Inflammatory macrophage (primary cell): Measurements from ENCODE around the gene CIP2A.
"Not testable (repeated sequence)": the region's sequence is repeated elsewhere in the genome, so short reads cannot be mapped to it uniquely, and the experiment has no call there.

Source experiments
- DNase-seq, 2 donors: peaks; one replicate each; pipeline ENCODE4 v3.0.0-alpha.2; 2020 to 2022
- total RNA-seq, 18 experiments: gene quantifications; one replicate each; lab custom pipeline; 2026; ENCODE audit warnings: mixed read lengths in 6 of 18, inconsistent platforms in 2 of 18; lab: John Stamatoyannopoulos, UW

CIP2A gene
- 8.4 to 33.2 (median 17.2) reads per million in 18 experiments for total RNA-seq

- peak; percentile 86 to 90 for DNase-seq
Measured at GRCh38 chr3:108589081-108589997, at the start of gene CIP2A, which contains the start of gene DZIP3. TSS of gene CIP2A (minus strand) at chr3:108589438. CDS start at chr3:108589375, 63 bp downstream. TSS of gene DZIP3 (plus strand) at chr3:108589722. CDS start at chr3:108605407, 15,685 bp downstream.

DNA sequence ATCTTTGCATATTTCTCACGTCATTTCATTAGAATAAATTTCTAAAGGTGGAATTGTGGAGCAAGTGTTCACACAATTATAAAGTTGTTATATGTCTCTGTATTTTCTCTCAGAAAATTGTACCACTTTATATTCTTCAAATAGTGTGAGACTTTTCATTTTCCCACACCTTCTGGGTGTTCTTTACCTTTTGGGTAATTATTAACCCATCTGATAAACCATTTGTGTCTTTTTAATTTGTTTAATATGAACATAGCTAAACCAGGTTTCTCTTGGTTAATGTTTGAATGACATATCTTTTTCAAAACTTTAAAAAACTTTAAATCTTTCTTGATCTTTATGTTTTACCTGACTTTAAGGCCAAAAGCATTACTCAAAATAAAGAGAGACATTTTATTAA lies 40.7 kb upstream of the CIP2A start:
- no peak for DNase-seq

DNA sequence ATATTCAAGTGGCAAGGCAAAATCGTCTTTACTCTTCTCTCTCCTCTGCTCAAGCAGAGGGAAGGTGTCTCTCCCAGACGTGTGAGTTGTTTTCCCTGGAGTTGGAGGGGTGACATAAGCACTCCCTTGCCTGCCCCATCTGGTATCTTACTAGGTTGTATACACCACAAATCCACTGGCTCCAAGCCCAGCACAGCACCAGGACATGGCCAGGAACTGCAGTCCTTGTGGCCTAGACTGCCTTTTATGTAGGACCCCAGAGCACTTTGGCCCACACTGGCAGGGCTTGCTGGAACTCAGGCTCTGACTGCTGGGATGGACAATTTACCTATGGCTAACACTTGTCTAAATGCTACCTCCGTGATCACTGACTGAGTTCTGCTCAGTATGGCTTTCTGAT lies 34.3 kb upstream of the CIP2A start:
- no peak for DNase-seq

DNA sequence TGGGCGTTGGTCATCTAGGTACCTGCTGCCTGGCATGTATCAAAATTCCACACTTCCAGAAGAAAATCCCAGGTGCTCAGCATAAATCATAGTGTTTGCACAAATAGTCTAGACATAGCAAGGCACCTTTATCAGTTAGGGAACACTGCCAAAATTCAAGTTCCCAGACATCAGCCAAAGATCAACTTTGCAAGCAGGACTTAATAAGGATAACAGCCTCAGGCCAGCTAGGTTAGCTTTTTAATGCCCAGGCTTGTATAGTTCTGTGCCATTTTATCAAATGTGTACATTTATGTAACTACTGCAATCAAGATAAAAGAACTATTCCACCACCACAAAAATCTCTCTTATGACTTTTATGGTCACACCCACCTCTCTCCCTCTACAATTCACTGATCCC lies 31.0 kb upstream of the CIP2A start:
- DNase-seq = no peak

- DNase-seq = not testable (repeated sequence)
Measured at GRCh38 chr3:108616090-108616489, 26.9 kb upstream of the CIP2A start.

- DNase-seq = no peak
Measured at GRCh38 chr3:108610651-108611050, 21.4 kb upstream of the CIP2A start.

DNA sequence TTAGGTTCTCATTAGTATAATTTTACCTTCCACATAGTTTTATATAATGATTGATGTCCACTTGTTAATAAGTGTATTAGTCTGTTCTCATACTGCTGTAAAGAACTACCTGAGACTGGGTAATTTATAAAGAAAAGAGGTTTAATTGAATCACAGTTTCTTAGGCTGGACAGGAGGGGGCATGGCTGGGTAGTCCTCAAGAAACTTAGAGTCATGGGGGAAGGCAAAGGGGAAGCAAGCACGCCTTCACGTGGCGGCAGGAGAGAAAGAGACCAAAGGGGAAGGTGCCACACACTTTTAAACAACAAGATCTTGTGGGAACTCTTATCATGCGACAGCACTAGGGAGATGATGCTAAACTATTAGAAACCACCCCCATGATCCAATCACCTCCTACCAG lies 19.5 kb upstream of the CIP2A start:
- DNase-seq = no peak

- DNase-seq = no peak
Measured at GRCh38 chr3:108605491-108605890, 16.3 kb upstream of the CIP2A start.

- no peak for DNase-seq
Measured at GRCh38 chr3:108605028-108605427, 15.8 kb upstream of the CIP2A start.

DNA sequence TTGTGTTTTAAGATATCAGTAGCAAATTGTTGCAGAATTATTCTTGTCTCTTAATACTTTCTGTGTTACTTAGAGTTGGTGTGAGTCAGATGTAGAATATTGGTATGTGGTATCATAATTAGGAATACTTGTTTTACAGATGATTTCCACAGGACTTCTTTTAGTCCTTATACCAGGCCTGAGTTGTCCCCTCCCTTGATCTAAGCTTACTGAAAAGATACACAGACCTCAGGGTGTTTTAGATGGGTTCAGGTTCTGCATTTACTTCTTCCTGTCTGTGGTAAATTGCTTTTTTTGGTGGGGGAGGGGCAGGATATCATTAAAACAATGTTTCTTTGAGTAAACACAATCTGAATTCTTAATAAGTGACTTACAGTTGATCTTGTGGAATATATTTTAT lies 14.5 kb upstream of the CIP2A start:
- no peak for DNase-seq

GRCh38 chr3:108602935-108603294 lies 13.7 kb upstream of the CIP2A start:
- no peak for DNase-seq

DNA sequence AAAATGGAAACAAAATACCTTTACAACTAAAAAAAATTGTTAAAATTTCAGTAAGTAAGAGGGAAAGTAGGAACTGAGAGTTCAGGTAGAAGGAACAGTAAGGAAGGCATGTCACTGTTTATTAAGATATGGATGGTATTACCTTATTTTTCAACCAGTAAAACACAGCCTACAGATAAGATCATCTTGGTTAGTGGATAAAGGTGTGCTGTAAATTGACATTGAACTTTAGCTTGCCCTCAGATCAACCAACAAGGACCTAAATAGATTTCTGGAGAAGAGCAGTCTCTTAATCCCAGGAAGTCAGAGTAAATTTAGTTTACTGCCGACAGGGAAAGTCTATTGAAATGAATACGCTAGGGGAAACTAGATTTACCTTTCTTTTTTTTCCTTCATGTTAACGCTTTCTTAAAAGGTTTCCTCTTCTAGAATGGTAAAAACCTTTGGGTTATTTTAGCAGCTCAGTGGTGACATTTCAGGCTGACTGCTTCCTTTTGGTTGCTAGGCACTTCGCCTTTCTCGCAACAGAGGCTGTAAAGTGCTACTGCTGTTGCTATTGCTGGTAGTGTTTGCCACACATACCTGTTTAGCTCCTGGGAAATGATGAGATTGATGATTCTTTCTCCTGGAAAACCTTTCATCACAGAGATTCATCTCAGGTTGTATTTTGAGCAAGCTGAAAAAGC lies 13.2 kb upstream of the CIP2A start:
- no peak for DNase-seq

DNA sequence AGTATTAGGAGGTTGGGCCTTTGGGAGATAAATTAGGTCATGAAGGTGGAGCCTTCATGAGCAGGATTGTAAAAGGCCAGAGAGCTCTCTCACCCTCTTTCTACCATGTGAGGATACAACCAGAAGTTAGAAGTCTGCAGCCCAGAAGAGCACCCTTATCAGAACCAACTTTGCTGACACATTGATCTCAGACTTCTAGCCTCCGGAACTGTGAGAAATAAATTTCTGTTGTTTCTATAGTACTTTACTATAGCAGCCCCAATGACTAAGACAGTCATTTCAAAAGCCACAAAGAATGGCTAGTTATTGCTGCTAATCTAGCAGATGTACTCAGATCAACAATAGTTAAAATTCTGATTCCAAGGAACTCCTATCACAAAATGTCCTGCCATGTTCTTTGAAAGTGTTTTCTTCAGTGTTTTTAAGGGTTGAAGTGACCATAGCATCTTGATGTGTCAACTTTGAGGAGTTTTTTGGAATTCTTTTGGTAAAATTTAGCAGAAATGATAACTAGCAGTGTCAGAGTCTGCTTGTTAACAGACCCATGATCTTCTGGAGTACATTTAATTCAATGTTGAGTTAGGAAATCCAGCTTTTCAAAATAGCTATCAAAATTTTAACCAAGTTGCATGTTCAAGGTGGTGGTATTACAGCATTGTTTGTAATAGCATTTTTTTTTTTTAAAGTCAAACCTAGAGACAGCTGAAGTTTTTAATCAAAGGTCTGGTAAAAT lies 10.6 kb upstream of the CIP2A start:
- DNase-seq = no peak

DNA sequence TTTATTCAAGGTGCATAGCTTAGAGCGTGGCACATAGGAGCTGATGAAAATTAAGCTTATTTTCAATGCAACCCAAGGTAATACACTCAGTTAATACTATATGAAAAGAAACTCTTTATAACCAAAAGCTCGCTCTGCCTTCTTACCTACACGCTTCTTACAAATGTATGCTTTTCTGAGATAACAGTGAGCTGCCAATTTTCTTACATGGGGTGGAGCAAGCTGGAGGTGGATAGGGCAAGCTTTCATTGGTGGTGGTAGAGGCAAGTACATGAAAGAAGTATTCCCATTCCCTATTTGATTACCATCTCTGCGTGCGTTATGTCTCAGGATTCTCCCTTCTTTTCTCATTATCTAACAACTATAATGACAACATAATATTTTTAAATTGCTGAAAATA lies 9.1 kb upstream of the CIP2A start:
- no peak for DNase-seq

GRCh38 chr3:108595321-108595720 lies 6.1 kb upstream of the CIP2A start:
- DNase-seq = no peak

DNA sequence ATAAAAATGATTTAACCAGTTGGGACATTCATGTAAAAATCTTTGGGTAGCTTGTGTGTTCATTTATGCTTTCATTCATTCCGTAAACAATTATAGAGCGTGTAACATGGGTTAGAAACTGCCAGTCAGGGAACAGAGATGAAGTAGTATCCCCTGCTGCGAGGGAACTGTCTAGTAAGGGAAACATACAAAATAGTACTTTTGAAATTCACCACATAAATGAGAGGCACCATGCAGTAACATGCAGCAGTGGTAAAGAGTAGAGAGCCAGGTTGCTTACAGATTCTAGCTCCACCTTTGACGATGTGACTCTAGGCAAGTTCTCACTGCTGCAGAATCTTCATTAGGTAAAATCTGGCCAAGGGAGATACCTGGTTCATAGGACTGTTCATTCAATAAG lies 1.2 kb upstream of the CIP2A start:
- DNase-seq = peak in 1 of 2 donors; percentile 1

GRCh38 chr3:108589998-108590323 lies 723 bp upstream of the CIP2A start:
- DNase-seq = no peak

GRCh38 chr3:108588601-108589000 lies 637 bp downstream of the CIP2A start:
- peak; percentile 44 to 69 for DNase-seq

GRCh38 chr3:108578064-108578463 lies 11.2 kb downstream of the CIP2A start:
- no peak for DNase-seq

- no peak for DNase-seq
Measured at GRCh38 chr3:108569336-108569735, 19.9 kb downstream of the CIP2A start.

- no peak for DNase-seq
Measured at GRCh38 chr3:108566599-108566998, 22.6 kb downstream of the CIP2A start.

GRCh38 chr3:108565506-108565905 lies 23.7 kb downstream of the CIP2A start:
- DNase-seq = no peak

DNA sequence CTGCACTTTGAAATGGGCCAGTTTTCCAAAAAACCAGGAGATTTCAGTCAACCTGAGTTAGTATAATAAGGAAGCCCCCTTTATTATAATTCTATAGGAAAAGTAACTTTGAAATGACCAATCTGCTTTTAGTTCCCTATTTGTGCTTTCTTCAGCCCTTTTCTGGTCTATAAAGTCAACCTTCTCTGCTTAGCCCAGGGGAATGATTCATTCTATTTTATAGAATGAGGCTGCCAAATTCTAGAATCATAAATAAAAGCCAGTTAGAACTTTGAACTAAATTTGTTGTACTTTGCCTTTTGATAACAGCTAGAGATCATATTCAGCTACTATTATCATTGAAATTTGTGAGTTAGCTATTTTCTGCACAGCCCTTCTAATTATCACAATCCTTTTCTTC lies 24.7 kb downstream of the CIP2A start:
- DNase-seq = no peak
